ENCODE results near the gene SYT7.

Gene SYT7

DNA sequence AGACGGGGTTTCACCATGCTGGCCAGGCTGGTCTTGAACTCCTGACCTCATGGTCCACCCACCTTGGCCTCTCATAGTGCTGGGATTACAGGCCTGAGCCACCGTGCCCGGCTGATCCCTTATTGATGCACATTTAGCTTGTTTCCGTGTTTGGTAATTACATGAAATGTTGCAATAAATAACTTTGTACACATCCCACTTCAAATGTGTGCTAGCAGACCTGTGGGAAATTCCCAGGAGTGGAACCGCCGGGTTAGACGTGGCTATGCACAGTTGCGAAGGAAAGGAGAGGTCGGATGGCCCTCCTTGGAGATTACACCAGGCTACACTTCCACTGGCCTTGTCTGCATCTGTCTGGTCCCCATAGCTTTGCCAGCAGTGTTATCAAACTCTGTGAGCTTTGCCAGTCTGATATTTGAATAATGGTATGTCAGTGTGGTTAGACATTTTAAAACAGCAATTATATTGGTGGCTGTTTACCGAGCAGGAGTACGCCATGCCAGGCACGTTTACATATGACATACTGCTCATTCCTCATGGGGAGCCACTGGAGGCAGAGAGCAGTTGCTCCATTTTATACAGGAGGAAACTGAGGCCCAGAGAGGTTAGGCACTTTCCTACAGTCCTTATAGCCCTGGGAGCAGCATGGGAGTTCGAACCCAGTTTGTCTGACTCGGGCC is 27.2 kb upstream of the SYT7 start:
- no peak for DNase-seq

DNA sequence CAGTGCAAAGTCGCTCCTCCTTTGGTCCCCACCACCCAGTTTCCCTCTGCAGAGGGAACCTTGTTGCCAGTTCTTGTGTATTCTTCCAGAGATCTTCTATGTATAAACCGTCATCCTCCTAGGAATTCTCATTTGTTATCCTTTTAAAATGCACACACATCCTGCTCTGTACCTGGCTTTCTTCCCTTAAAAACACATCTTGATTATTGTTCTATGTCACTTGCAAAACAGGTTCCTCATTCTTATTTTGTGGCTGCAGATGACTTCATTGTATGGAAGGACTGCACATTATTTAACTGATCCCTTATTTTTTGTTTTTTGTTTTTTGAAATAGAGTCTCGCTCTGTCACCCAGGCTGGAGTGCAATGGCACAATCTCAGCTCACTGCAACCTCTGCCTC is 26.6 kb upstream of the SYT7 start:
- DNase-seq, result no peak

DNA sequence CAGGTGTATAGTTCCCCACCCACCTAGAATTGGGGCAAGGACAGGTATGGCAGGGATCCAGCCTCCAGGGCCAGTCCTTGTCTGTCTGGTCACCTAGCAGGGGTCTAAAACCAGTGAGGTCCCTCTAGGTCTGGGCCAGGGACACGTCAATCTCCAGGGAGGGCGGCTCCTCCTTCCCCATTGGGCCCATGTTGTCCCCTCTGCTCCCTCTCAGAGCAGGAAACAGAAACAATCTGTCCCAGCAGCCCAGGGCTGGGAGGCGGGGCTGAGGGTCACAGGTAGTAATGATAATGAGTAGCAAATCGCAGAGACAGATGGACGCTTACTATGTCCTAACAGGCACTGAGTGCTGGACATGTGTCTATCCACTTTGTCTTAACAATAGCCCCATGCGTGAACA is 22.8 kb upstream of the SYT7 start:
- no peak for DNase-seq

DNA sequence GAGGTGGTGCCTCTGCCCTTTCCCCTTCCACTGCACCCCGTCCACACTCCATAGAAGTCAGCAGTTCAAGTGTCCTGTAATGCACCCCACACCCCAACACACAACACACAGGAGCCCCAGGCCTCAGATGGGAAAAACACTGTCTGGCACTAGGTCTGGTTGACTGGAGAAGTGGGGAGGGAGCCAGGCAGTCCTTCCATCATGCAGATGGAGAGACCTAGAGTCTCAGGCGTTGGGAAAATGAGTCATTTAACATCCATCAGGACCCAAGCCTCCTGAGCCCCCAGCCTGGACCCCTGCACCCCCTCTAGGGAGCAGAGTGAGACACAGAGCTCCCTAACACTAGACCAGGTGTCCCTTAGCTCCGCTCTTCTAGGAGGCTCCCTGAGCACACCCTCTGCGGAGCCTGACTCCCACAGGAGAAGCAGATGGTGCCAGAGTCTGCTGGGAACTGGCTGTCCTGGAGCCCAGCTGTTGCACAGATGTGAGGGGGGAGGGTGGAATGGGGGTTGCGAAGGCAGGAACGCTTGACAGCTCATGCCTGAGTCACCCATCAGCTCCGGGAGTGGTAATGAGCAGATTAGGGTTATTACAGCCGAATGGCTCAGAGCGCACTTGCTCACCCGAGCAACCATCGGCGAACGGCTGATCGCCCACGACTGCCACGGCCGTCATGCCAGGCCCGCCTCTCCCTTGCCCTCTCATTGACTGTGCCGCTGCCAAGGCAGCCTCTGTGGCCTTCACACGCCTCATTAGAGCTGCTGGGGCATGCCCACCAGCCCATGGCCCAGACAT is 22.1 kb upstream of the SYT7 start:
- peak; percentile 78 for DNase-seq

DNA sequence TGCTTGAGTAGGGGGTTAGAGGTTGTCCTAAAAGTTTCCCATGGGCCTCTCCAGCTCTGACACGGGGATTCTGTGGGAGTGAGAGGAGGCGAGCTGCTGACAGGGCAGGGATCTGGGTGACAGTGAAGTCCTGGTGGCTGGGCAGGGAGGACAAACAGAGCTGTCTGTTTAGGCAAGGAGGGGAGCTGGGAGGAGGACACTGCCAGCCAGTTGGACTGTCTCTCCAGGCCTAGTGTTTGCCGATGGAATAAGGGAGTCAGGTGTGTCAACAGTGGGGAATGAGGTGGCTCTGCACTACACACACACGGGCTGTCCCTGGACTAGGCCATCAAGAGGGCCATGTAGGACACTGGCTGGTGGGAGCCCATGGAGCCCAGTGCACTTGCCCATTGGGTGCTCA is 20.6 kb upstream of the SYT7 start:
- DNase-seq, result no peak

DNA sequence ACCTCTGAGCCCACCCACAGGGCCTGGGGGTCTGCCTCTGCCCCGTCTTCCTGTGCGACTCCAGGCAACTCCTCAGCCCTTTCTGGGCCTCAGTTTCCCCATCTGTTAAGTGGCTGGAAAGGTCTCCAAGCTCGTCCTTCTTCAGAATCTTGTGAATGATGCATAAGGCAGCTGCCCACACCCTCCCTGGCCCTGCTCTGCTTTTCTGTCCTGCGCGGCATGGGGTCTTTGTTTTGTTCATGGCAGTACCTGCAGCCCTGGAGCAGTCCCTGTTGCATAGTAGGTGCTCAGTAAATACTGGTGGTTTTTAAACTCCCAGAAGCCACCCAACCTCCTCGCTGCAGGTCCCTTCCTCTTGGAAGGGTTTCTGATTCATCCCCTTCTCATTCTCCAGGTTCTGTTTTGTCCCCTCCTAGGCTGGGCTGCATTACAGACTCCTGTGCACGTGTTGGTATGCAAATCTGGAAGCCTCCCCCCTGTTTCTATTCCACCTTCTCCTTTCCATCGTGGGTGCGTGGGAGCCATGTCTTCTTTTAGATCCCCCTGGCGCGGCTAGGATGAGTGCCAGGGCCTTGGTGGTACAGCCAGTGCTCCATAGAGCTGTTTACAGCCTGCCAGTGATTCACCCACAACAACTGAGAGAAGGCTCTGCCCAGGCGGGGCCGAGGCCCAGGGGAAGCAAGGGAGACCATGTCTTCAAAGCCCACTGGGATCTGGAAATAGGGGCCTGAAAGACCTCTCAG is 19.3 kb upstream of the SYT7 start:
- DNase-seq, result no peak

DNA sequence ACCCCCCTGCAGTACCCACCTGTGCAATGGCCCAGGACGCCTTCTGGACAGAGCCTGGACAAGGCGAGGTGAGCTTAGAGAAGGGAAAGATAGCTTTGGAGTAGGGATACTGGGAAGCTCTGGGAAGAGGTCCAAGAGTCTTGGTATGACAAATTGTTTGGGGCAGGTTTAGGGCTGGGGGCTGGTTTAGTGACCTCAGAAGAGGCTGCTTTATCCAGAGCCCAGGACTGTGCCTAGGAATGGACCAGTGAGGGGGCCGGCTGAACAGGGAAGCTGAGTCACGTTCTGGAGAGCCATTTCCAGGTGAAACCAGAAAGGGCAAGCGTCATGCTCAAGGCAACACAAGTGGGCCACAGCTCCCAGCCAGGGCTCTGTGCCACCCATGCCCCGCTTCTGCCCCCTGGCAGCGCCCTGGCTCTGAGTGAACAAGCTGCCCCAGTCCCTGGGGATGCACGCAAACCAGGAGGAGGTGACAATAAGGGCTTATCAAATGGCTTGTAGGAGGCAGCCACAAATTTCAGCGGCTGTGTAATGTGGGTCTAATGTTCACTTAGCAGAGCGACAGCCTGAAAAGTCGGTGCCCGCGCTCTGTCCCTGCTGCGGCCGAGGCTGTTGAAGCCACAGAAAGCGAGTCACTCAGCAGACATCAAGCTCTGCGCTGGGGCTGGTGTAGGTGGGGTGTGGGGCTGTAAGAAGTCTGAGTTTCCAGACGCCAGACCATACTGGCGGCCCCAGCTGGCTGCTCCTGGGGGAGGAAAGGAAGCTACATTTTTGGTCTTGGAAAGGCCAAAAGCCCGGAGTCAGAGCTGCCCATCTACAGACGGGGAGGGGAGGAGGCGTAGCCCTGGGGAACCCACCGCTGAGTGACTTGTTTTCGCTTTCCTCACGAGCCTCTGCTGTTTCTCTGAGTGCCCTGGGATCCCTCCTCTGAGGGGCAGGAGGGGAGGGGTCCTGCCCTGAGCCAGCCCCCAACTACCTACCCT is 18.3 kb upstream of the SYT7 start:
- DNase-seq, result no peak

DNA sequence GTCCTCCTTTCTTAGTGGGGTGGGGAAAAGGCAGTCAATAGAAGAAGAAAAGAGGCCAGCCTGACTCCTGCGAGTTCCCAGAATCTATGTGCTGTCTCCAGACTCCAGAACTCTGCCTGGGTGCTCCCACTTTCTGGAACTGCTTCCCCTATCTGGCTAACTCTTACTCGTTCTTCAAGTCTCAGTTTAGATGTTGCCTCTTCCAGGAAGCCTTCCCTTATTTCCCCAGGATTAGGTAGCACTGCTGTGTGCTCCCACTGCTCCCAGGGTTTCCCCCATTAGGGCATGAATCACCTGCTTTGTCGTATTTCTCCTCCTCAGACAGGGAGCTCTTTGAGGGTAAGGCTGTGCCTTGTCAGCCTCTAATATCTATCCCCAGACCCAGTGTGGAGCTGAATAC is 17.5 kb upstream of the SYT7 start:
- DNase-seq, result no peak

DNA sequence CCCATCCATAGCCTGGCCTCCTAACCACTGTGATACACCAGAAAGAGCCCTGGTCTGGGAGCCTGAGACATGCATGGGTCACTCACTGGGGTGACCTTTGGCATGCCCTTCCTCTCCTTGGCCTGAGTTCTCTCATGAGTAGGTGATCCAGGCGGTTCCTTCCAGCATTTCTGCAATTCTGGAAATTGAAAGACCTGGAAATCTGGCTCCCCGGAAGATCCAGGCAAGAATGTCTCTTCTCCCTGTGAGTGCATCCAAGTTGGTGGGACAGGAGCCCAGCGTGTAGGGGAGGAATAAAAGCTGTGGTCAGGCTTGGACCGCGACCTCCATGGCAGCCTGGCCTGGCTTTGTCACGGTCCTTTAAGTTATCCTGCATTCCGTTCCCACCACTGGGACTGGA is 16.1 kb upstream of the SYT7 start:
- DNase-seq, result no peak

DNA sequence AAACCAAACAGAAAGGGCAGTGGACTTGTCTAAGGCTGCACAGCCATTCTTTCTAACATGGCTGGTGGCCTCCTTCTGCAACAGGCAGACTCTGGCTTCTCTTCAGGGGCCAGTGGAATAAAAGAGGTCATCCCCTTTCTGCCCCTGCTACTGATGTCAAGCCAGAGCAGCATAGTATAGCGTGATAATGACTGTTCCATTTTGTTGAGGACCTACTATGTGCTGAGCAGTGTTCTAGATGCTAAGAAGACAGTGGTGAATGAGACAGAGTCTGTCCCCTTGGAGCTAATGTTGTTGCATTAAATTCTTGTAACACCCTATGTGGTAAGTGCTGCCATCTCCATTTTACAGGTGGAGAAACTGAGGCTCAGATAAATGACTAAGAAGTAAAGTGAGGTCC is 15.7 kb upstream of the SYT7 start:
- no peak for DNase-seq

DNA sequence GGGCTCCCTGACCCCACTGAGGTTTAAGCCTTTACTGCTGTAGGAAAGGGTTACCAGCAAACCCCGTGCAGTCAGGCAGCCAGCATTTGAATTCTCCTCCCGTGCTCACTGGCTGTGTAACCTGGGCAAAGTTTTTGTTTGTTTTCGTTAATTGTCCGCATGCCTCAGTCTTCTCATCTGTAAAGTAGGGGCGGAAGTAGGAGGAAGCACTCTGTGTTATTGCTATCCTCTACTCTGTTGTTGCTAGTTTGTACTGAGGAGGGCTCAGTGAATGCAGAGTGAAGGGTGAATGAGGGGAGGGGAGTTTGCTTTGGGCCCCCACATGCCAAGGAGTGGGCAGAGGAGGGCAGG is 14.0 kb upstream of the SYT7 start:
- DNase-seq, result no peak

DNA sequence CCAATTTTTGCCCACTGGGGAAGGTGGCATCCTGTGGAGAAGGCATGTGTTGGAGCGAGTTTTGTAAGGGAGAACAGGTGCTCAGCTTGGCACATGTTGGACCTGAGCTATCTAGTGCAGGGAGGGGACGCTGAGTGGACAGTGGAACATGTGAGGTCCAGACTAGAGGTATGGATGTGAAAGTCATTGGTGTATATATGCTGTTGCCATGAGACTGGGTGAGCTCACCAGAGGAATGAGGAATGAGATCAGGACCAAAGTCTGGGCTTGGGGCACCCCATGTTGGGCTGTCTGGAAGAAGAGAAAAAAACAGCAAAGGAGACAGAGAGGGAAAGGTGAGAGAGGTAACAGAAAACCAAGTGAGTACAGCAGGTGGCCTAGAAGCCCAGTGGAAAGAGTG is 12.3 kb upstream of the SYT7 start:
- no peak for DNase-seq

DNA sequence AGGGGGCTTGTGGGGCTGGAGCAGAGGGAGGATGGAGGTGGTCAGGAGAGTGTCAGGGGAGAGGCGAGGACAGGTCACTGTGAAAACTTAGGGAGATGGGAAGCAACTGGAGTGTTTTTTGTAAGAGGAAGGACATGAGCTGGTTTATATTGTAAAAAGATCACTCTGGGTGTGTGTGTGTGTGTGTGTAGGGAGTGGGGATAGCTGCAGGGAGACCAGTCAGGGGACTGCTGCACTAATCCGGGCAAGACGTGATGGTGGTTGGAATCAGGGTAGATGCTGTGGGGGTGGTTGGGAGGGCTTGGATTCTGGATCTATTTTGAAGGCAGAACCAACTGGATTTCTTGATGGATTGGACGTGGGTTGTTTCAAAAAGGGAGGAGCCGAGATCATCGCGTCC is 11.3 kb upstream of the SYT7 start:
- DNase-seq, result no peak

DNA sequence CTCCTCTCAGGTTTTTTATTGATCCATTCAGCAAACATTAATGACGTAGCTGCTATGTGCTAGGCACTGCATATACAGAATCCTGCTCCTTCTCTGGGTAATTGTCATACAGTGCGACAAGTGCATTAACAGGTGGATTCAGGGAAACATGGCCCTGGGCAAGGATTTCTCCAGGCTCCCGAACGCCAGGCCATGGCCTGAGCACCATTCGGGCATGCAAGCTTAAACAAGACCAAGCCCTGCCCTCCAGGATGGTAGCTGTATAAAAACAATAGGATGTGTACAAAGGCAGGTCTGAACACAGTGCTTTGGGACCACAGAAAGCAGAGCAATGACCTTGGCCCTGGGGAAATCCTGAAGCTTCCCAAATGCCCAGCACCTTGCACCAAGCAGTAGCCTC is 9.1 kb upstream of the SYT7 start:
- DNase-seq, result no peak

DNA sequence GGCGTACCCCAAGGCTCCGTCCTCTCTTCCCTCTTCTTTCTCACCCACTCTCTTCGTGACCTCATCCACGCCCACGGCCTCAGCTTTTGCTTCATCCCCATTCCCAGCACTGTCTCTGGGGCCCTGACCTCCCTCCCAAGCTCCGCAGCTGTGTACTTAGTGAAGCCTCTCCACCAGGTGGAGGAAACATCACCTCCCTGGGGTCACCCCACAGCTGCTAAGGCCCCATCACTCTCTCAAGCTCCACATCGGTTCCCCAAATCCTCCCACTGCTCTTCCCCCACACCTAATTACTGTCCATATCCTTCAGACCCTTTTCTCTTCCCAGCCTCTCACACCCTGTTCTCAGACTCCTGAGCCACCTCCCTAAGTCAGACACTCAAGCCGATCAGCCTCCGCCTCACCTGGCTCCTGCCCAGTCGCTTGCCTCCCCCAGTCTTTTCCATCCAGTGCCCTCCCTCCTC is 7.9 kb upstream of the SYT7 start:
- DNase-seq, result no peak

DNA sequence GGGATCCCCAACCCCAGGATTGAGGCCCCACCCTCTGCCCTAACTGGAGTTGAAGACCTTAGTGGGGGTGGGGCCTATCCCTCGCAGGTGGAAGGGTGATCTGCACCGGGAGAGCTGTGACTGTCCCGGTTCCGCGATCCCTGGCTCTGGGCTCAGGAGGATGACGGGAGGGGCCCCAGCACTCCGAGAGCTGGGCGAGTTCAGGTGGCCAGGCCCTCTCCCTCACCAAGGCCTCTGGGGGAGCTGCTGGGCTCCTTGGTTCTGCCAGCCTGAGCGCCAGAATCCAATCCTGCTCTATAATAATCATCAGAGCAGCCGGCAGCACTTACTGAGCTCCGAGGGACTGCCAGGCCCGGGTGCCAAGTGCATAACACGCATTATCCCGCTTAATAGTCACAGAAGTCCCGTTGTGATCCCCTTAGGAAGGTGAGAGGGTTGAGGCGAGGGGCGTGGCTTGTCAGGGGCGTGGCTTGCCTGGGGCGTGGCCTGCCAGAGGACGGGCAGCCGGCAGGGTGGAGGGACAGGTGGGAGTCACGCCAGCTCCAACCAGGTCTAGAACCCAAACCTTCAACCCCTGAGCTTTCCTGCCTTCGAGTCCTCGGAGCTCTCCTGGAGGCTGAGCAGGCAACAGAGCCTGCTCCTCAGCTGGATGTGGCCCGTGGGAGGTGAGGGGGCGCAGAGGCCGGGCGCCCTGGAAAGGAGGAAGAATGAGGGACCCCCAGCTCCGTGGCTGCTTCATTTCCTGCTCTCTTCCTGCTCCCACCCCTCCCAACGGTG is 7.3 kb upstream of the SYT7 start:
- peak; percentile 33 for DNase-seq

DNA sequence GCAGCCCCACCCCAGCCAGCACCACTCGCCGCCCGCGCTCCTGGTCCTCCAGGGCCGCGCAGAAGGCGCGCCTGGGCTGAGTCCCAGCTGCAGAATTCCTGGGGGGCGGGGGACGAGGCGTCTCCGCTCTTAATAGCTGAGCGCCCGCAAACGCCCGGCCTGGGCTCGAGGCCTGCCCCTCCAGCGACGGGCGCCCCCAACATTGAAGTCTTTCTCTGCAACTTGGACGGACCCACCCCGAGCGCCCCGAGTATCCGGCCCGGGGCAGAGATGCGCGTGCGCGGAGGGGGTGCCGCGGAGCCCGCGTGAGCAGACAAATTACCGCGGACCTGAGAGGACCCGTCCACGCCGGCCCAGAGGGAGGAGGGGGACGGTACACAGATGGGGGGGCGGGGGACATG is 6.7 kb upstream of the SYT7 start:
- peak; percentile 41 for DNase-seq

DNA sequence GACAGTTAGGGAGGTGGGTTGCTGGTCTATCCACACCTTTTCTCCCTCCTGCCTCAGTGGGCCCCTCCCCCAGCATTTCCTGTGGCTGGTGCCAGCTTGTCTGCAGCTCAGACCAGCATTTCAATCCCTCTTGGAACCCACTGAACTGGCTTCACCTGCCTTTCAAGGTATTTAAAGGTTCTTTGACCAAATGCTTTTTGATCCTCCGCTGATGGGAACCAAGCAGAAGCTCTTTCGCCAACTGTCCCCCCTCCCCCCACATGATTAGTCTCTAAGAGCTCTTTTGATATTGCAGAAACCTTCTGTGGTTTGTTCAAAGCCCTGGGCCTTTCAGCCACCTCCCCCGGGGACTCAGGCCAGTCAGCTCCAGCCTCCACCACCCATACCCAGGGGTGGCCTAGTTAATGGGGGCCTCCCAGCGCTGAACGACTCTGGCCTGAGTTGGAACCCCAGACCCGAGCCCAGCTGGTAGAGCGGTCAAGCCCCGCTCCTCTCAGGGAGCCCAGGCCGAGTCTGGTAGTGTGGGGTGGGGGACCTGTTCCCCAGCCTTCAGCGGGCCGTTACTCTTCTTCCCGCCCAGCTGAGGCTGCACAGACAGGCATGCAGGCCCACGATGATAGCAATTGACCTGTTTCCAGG is 6.0 kb upstream of the SYT7 start:
- DNase-seq, result no peak

DNA sequence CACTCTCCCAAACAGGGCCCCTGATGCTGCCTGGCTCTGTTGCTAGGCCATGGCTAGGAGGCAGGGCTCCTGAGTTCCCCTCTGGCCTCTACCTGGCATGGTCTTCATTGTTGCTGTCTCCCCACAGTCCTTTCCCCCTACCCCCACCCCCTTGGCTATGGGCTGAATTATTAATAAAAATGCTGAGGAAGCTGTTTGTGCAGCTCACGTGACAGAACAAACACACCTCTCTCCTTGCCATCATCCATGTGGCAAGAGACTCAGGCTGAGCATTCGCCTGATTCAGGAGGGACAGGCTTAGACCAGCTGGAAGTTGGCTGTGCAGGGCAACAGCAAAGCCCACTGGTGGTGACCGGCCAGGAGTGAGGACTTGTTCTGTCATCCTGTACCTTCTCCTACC is 4.2 kb upstream of the SYT7 start:
- no peak for DNase-seq

DNA sequence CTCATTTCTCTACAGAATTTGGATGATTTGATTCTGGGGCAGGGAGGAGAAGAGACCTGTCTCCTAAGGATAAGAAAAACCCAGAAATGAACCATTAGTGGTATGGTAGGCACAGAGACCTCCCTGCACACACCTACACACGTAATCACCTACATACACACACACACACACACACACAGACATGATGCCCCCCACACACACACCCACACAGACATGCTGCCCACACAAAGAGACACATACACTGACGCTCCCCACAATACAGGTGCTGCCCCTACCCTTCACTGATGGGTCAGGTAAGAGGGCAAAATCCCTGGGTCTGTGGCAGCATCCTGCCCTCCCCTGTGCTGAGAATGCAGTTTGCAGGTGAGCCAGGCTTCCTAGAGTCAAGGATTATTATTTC is 1.1 kb upstream of the SYT7 start:
- DNase-seq, result no peak

DNA sequence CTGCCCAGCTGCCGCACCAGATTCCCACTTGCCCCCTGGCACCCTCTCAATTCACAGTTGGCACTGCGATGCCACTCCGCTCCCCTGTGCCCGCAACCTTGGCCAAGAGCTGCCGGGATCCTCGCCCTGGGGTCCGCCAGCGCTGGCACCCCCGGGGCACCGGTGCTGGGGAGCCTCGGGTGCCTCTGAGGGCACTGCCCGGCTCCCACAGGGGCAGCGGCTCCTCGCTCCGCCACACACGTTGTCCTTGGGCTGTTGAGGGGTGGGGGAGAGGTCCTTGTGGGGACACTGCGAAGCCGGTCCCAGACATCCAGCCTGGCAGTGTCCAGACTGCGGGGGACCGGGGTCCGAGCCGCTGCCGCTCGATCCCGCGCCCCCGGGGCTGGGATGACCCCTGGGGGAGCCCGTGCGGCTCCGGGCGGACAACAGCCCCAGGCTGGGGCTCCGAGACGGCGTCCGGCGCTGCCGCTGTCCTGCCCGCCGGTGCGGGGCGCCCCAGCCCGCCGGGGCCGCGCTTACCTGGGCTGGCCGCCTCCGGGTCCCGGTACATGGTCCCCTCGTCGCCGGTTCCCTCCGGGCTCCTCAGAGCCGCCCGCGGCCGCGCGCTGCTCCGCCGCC is 496 bp downstream of the SYT7 start:
- DNase-seq, result no peak

Data from NCI-H226 (cell line).